HG03108 (cell line): ENCODE measurements around the gene PRR36.

ENCODE experiments used
- ATAC-seq: cut with Tn5 transposase; IDR thresholded peaks from one replicate; pipeline ENCODE4 v1.9.1; 2021; ENCODE audit warnings: moderate library complexity; ENCODE audit not compliant: unreplicated experiment

Gene PRR36

GRCh38 chr19:7913652-7914051 is 39.5 kb upstream of the PRR36 start:
- no peak for ATAC-seq

DNA sequence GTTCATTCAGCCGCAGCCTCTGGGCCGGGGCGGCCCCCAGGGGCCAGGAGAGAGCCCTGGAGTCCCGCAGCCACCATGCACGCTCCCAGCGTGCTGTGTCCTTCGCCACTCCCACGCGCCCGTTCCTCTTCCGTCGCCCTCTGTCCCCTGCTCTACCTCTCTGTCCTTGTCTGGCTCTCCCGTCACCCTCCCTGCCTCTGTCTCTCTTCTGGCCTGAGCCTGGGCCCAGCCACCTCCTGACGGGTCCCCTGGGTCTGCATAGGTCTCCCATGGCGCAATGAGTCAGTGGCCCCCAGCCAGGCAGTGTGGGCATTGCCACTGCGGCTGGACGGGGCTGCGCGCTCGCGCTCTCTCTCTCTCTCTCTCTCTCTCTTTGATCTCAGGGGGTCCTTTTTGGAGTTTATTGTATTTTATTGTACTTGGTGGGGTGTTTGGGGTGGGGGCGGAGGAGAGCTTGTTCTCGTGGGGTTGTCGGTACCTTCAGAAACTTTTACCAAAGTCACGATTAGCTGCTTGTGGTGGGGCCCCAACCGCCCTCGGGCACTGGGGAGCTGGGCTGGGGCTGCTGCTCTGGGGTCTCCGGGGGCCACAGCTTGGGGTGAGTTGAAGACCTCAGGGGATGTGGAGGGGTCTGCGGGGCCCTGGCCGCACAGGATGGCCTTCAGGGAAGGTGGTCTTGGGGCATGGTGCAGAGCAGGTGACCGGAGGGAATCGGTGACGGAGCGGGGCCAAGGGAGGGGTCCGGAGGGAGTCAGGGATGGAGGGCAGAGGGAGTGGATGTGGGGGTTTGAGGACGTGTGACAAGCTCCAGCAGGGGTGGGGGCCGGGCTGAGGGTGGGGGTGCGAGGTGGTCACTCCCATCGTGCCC is 38.7 kb upstream of the PRR36 start:
- no peak for ATAC-seq

DNA sequence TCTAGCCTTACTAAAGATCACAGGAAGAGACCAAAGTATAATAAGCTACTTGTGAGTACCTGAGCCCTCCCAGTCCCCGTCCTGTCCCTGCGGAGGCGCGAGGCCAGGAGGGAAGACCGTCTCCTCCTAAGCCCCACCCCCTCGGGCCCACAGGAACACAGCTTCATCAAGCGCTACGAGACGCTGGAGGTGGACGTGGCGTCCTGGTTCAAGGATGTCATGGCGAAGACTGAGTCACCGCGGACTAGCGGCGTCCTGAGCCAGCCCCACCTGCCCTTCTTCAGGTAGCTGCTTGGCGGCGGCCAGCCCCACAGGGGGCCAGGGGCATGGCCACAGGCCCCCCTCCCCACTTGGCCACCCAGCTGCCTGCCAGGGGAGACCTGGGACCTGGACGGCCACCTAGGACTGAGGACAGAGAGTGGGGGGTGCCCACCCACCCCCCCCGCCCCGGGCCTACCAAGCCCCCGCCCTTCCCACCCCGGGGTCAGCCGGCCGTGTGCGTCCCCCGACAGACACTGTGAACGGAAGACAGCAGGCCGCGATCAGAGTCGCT is 38.0 kb upstream of the PRR36 start:
- ATAC-seq = no peak

GRCh38 chr19:7911508-7912143 is 37.4 kb upstream of the PRR36 start:
- ATAC-seq = no peak

DNA sequence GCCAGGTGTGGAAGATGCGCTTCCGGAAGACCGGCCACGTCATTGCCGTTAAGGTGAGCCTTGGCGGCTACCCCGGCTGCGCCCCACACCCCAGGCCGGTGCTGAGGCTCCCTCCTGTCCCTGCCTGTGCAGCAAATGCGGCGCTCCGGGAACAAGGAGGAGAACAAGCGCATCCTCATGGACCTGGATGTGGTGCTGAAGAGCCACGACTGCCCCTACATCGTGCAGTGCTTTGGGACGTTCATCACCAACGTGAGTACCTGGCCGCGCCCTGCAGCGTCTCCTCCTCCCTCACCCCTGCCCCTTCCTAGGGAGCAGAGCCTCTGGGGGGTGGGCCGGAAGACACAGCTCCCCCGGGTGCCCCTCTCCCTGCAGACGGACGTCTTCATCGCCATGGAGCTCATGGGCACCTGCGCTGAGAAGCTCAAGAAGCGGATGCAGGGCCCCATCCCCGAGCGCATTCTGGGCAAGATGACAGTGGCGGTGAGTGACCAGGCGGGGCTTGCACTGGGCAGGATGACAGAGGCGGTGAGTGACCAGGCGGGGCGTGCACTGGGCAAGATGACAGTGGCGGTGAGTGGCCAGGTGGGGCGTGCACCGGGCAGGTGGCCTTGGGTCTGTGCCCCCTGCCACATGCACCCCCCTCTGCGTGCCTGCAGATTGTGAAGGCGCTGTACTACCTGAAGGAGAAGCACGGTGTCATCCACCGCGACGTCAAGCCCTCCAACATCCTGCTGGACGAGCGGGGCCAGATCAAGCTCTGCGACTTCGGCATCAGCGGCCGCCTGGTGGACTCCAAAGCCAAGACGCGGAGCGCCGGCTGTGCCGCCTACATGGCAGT is 36.4 kb upstream of the PRR36 start:
- no peak for ATAC-seq

DNA sequence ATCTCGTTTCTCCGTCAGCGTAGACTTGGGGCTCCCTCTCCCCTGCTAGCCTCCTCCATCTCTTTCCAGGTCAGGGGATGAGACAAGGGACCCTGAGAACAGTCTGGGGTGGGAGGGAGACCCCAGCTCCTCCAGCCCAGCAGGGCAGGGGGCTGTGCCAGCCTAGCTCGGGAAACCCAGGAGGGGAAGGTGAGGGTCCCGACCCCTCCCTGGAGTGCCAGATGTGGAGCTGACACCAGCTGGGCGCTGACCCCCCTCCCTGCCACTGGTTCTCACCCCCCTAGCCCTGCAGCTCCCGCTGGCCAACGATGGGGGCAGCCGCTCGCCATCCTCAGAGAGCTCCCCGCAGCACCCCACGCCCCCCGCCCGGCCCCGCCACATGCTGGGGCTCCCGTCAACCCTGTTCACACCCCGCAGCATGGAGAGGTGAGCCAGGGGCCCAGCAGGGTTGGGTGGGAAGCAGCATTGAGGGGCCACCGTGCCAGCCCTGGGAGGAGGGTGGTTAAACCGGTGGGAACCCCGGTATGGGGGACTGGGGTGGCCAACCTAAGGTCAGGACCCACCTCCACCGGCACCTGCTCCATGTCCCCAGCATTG is 35.4 kb upstream of the PRR36 start:
- no peak for ATAC-seq

DNA sequence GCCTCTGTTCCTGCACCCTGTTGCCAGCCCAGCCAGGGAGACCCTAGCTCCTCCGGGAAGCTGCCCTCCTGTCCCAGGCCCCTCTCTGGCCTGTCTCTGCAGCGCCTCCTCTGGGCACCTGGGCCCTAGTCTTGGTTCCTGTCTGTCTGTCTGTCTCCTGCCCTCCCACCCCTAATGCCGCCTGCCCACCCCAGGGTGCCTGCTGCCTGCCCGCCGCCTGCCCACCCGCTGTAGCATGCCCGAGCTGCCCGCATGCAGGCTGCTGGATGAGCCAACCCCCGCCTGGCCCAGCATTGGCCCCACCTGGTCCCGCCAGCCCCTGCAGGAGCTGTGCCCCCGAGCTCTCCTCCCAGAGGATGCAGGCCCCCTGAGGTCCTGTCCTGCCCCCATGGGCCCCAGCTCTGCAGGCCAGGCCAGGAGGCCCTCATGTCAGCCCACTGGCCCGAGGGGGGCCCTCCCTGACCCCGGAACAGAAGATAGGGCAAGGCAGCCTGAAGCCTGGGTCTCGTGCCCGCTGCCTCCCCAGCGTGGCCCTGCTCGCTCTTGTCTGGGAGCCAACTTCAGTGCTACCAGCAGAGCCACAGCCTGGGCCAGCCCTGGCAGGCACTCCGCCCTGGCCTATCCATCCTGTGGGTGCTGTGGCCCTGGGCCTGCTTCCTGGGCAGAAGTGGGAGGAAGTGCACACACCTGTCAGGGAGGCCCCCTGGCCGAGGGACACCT is 34.7 kb upstream of the PRR36 start:
- ATAC-seq = no peak

GRCh38 chr19:7908078-7908699 is 34.0 kb upstream of the PRR36 start:
- no peak for ATAC-seq

DNA sequence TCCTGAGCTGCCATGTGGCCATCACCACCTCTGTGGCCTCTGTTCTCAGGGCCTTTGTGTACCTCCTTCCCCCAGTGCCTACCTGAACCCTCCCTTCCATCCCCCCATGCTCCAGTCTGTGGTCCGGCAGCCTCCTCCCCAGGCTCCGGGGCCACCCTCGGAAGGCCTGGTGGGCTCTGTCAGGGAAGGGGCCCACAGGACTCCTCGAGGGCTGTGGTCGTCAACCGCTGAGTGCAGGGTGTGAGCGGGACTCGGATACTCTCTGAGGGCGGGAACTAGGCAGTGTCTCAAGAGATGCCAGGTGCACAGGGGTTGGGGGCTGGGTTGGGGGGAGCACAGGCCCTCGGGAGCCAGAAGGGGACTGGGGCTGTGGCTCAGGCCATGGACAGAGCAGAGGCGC is 33.4 kb upstream of the PRR36 start:
- ATAC-seq = no peak

DNA sequence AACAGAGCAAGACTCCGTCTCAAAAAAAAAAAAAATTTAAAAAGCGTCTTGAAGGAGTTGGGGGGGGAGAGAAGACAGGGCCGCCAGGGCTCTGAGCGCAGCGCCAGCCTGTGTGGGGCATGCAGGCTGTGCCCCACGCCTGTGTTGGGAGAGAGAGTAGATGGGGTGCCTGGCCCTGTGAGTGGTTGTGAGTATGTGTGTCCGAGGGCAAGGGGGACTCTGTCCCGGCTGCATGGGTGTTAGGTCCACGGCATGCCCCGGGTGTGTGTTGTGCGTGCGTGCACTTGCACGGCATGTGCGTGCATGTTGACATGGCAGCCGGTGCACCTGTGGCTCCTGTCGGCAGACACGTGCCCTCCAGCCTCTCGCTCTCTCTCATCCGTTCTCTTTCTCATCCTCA is 32.9 kb upstream of the PRR36 start:
- no peak for ATAC-seq

- no peak for ATAC-seq
These were observed 31.7 kb upstream of the PRR36 start for GRCh38 chr19:7905859-7906258.

GRCh38 chr19:7905268-7905667 is 31.1 kb upstream of the PRR36 start:
- no peak for ATAC-seq

GRCh38 chr19:7904074-7905020 is 30.2 kb upstream of the PRR36 start:
- ATAC-seq = peak; percentile 20

- peak; percentile 75 for ATAC-seq
These were observed 29.3 kb upstream of the PRR36 start, which contains the start of gene MAP2K7 for GRCh38 chr19:7903244-7904073. Gene MAP2K7 (plus strand): TSS chr19:7903877. CDS start chr19:7903945, 68 bp downstream.

DNA sequence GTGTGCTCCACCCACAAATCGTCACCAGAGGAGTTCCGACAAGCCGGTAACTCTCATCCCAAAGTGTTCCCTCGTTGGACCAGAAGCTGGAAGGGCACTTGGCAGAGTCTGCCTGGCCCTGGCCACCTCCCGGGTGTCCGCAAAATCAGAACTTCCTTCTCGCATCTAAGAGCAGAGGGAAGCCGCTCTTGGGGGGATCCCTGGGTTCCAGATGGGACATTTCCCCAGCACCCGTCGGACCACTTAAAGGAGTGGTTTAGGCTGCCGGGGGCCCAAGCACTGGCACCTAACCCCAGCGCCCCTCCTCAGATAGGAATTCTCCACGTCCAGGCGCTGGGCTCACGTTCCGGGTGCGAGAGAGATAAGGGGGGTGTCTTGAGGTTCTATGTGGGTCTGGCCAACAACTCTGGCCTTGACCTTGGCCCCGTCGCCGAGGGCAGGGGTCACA is 28.6 kb upstream of the PRR36 start:
- no peak for ATAC-seq

GRCh38 chr19:7901337-7901736 is 27.1 kb upstream of the PRR36 start:
- ATAC-seq = no peak

GRCh38 chr19:7900931-7901330 is 26.7 kb upstream of the PRR36 start:
- no peak for ATAC-seq
